Panc1 (cell line): ENCODE measurements around the gene POU2AF1. TPM values are rescaled to one million over a fixed set of nuclear protein-coding genes. Genes with fewer than 3 reads are reported as not detected.

Source experiments
- ATAC-seq: fragments of 200-7000 bp; cut with Tn5 transposase; 2 replicates; pipeline ENCODE4 v1.9.1; 2020; ENCODE audit warnings: mild to moderate bottlenecking, moderate library complexity
- BruUV-seq: library from RNA; stranded (reverse); fragments of 400-500 nt; replicated peaks from 2 replicates; lab custom pipeline; 2021; lab: Mats Ljungman, UMichigan
- CTCF ChIA-PET: fragments of 300-600 bp; sonication (Branson Sonifier 250); formaldehyde crosslinking; loops from one replicate; lab custom pipeline; 2022; ENCODE audit warnings: antibody characterized with exemption; lab: Charles Lee
- POLR2A ChIA-PET: fragments of 300-600 bp; sonication (Branson Sonifier 250); formaldehyde crosslinking; loops from one replicate; lab custom pipeline; 2022; ENCODE audit warnings: antibody characterized with exemption; lab: Charles Lee
- DNase-seq: peaks from one replicate; pipeline ENCODE4 v3.0.0-alpha.2; 2010; ENCODE audit warnings: low read depth, low spot score
- H3K27ac ChIP-seq: 2 replicates; pipeline ENCODE4 v1.5.1; 2011; ENCODE audit warnings: mild to moderate bottlenecking, low read length, inconsistent platforms
- H3K27me3 ChIP-seq: fragments of 200-500 bp; sonication (Bioruptor generic); 2 replicates; pipeline ENCODE4 v1.6.0; 2014; ENCODE audit warnings: low read length, inconsistent platforms; ENCODE audit not compliant: control insufficient read depth, insufficient read depth
- H3K36me3 ChIP-seq: fragments of 200-500 bp; sonication (Bioruptor generic); 2 replicates; pipeline ENCODE4 v1.5.1; 2014; ENCODE audit warnings: inconsistent platforms, mild to moderate bottlenecking, low read length, moderate library complexity; ENCODE audit not compliant: control insufficient read depth, insufficient read depth
- H3K4me1 ChIP-seq: 2 replicates; pipeline ENCODE4 v1.5.1; 2011; ENCODE audit warnings: inconsistent platforms, mild to moderate bottlenecking, low read length, moderate library complexity; ENCODE audit not compliant: control insufficient read depth, insufficient read depth
- H3K4me3 ChIP-seq, 2 experiments: 2 replicates each; pipeline ENCODE4 v1.5.1; 2011 to 2012; ENCODE audit warnings: low read depth in 2 of 2, low read length in 2 of 2, mild to moderate bottlenecking in 2 of 2, inconsistent platforms in 1 of 2, moderate library complexity in 1 of 2
- H3K9me3 ChIP-seq: fragments of 200-500 bp; sonication (Bioruptor generic); 2 replicates; pipeline ENCODE4 v1.5.1; 2014; ENCODE audit warnings: low read depth, mild to moderate bottlenecking, inconsistent platforms, low read length, moderate library complexity; ENCODE audit not compliant: control insufficient read depth, insufficient read depth
- CTCF ChIP-seq: fragments of 450-650 bp; IDR thresholded peaks from 2 replicates; pipeline ENCODE4 v1.5.1; 2017; ENCODE audit warnings: mild to moderate bottlenecking
- POLR2AphosphoS5 ChIP-seq: IDR thresholded peaks from 2 replicates; pipeline ENCODE4 v1.6.1; 2012; ENCODE audit warnings: mild to moderate bottlenecking, low read depth, low read length, moderate library complexity
- REST ChIP-seq, 2 experiments: IDR thresholded peaks; 2 replicates each; pipeline ENCODE4 v1.6.1; 2011 to 2012; ENCODE audit warnings: low read depth in 2 of 2, control low read depth in 1 of 2, low read length in 1 of 2, mild to moderate bottlenecking in 1 of 2, moderate library complexity in 1 of 2; ENCODE audit not compliant: insufficient read depth in 1 of 2
- SIN3A ChIP-seq: IDR thresholded peaks from 2 replicates; pipeline ENCODE4 v1.6.1; 2012; ENCODE audit warnings: low read depth, mild to moderate bottlenecking, low read length, moderate library complexity, borderline replicate concordance; ENCODE audit not compliant: insufficient read depth
- TCF7L2 ChIP-seq: IDR thresholded peaks from 2 replicates; pipeline ENCODE4 v1.6.1; 2011; ENCODE audit warnings: mild to moderate bottlenecking, low read depth, low read length, inconsistent platforms
- in situ Hi-C: cut with HindIII; loops from 2 replicates; pipeline ENCODE4 v1.10.0; 2016; ENCODE audit warnings: low sequenced_read_pairs, low pct_unique_long_range_greater_than_20kb
- intact Hi-C: fragments of 100-400 bp; cut with micrococcal nuclease; formaldehyde crosslinking; loops from one replicate; pipeline ENCODE4 v1.10.0; 2022; ENCODE audit not compliant: unreplicated experiment
- total RNA-seq: library from RNA; stranded (reverse); gene quantifications from one replicate; pipeline ENCODE4 v1.2.1, GENCODE V29; 2021; ENCODE audit not compliant: unreplicated experiment

POU2AF1 gene
- total RNA-seq, 1 experiment from 2014 or later = 0.18 TPM

DNA sequence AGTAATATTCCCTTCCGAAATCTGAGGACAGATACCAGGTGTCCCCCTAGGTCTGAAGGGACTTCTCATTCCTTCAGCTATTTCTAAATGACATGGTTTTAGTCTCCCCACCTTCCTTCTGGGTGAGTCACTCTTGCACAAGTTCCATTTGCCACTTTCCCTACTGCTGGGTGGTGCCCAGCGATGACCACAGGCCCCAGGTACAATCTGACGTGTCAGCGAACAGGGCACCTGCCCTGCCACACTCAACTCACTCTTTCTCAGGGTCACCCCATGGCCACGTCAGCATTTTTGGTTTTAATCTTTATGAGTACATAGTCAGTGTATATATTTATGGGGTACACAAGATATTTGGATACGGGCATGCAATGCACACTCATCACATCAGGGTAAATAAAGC lies 17.2 kb downstream of the POU2AF1 start:
- BruUV-seq = no TSS peak
- Histone ChIP-seq H3K27ac (no peak overlapping the region), H3K4me1 (no peaks in the 10 kb centered on the region), H3K27me3 (no peaks in the 10 kb centered on the region), H3K4me3 (no peak overlapping the region), H3K36me3 (no peaks in the 10 kb centered on the region), H3K9me3 (no peaks in the 10 kb centered on the region)
- no peak for TF ChIP-seq TCF7L2
- POLR2A ChIA-PET = no interaction called here
- intact Hi-C loops (no loop called here), in situ Hi-C loops (no loop called here)
- no peak for ATAC-seq
- CTCF ChIA-PET = no interaction called here
- no peak for DNase-seq

DNA sequence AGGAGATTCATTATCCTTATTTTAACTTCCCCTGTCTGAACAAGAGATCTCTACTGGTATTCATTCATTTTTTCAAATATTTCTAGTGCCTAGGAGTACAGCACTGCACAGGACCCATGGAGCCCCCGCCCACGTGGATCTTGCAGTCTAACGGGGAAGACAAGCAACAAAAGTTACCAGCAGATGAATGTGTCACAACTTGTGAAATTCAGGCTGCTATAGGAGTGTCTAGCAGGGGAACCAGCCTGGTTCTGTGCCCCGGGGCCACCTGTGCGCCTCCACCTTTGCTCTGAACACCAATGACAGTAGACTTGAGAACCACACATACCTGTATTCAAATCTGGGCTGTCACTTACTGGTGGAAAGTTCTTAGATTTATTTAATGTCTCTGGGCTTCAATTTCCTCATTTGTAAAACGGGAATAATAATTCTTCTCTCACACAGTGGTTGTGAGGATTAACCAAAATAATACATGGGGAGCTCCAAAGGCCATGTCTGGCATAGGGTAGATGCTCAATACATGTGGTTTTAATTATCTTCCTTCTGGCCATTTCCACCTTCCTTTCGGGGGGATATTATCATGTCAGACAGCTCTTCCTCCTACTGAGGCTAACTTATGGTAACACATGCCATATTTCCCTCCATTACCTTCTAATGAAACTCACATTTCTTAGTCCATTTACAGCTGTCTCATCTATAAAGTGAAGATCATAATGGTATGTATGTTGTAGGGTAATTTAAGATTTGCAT lies 17.8 kb downstream of the POU2AF1 start:
- Histone ChIP-seq H3K36me3 (no peaks in the 10 kb centered on the region), H3K27me3 (no peaks in the 10 kb centered on the region), H3K4me1 (no peaks in the 10 kb centered on the region), H3K9me3 (no peaks in the 10 kb centered on the region), H3K4me3 (no peak overlapping the region), H3K27ac (no peak overlapping the region)
- in situ Hi-C loops (no loop called here), intact Hi-C loops (no loop called here)
- no peak for ATAC-seq
- DNase-seq = no peak
- ChIA-PET POLR2A (no interaction called here), CTCF (no interaction called here)
- TF ChIP-seq SIN3A (no peak), TCF7L2 (no peak), REST (IDR thresholded peaks at IDR 0.05; ENCODE audit: insufficient read depth in 1 of 2, low read depth in 2 of 2, low read length in 1 of 2) (no peak), CTCF (no peak), POLR2AphosphoS5 (no peak)
- BruUV-seq = no TSS peak
